PC-3 (cell line): Measurements from ENCODE around the gene CYP4B1. TPM values are rescaled to one million over a fixed set of nuclear protein-coding genes. Genes with fewer than 3 reads are reported as not detected.
"Not testable (repeated sequence)": the region's sequence is repeated elsewhere in the genome, so short reads cannot be mapped to it uniquely, and the experiment has no call there.

Source experiments
- ATAC-seq: fragments of 200-7000 bp; cut with Tn5 transposase; 2 replicates; pipeline ENCODE4 v1.9.1; 2020; ENCODE audit warnings: mild to moderate bottlenecking, moderate library complexity
- BruUV-seq: library from RNA; stranded (reverse); fragments of 400-500 nt; replicated peaks from 2 replicates; lab custom pipeline; 2021; lab: Mats Ljungman, UMichigan
- CTCF ChIA-PET: fragments of 300-600 bp; sonication (Branson Sonifier 250); formaldehyde crosslinking; loops from one replicate; lab custom pipeline; 2022; ENCODE audit warnings: antibody characterized with exemption; lab: Charles Lee
- POLR2A ChIA-PET: fragments of 300-600 bp; sonication (Branson Sonifier 250); formaldehyde crosslinking; loops from one replicate; lab custom pipeline; 2022; ENCODE audit warnings: antibody characterized with exemption; ENCODE audit not compliant: unreplicated experiment; lab: Charles Lee
- DNase-seq: peaks from one replicate; pipeline ENCODE4 v3.0.0-alpha.2; 2015
- H2AFZ ChIP-seq: fragments of 300-600 bp; sonication (generic); 2 replicates; pipeline ENCODE4 v1.6.0; 2016; ENCODE audit warnings: antibody characterized with exemption, low read length
- H3F3A ChIP-seq: fragments of 300-600 bp; sonication (generic); one replicate; pipeline ENCODE4 v1.6.0; 2017; ENCODE audit warnings: antibody characterized with exemption, low read length, control low read depth, mild to moderate bottlenecking; ENCODE audit not compliant: unreplicated experiment
- H3K27ac ChIP-seq: fragments of 300-600 bp; sonication (generic); 2 replicates; pipeline ENCODE4 v1.5.1; 2016; ENCODE audit warnings: mild to moderate bottlenecking, low read length
- H3K27me3 ChIP-seq: fragments of 300-600 bp; sonication (generic); 2 replicates; pipeline ENCODE4 v1.6.1; 2016; ENCODE audit warnings: low read length, mixed read lengths
- H3K36me3 ChIP-seq: fragments of 300-600 bp; sonication (generic); 2 replicates; pipeline ENCODE4 v1.6.1; 2016; ENCODE audit warnings: low read depth, mixed run types, low read length, mixed read lengths
- H3K4me1 ChIP-seq: fragments of 300-600 bp; sonication (generic); 2 replicates; pipeline ENCODE4 v1.5.1; 2016; ENCODE audit warnings: low read length; ENCODE audit not compliant: insufficient read depth
- H3K4me2 ChIP-seq: fragments of 300-600 bp; sonication (generic); 2 replicates; pipeline ENCODE4 v1.6.0; 2016; ENCODE audit warnings: low read length
- H3K4me3 ChIP-seq: fragments of 300-600 bp; sonication (generic); 2 replicates; pipeline ENCODE4 v1.5.1; 2016; ENCODE audit warnings: mild to moderate bottlenecking, low read length, mixed read lengths
- H3K79me2 ChIP-seq: fragments of 300-600 bp; sonication (generic); 2 replicates; pipeline ENCODE4 v1.6.1; 2017; ENCODE audit warnings: low read length, mixed read lengths
- H3K9ac ChIP-seq: fragments of 300-600 bp; sonication (generic); 2 replicates; pipeline ENCODE4 v1.6.0; 2016; ENCODE audit warnings: mild to moderate bottlenecking, low read length
- H3K9me2 ChIP-seq: fragments of 300-600 bp; sonication (generic); replicated peaks from 2 replicates; pipeline ENCODE4 v1.6.1; 2016; ENCODE audit warnings: mixed run types, low read length, mixed read lengths
- H3K9me3 ChIP-seq: fragments of 300-600 bp; sonication (generic); 2 replicates; pipeline ENCODE4 v1.6.1; 2016; ENCODE audit warnings: low read length, mixed read lengths
- H4K20me1 ChIP-seq: fragments of 300-600 bp; sonication (generic); 2 replicates; pipeline ENCODE4 v1.6.1; 2016; ENCODE audit warnings: low read length, mixed read lengths
- CTCF ChIP-seq: fragments of 300-600 bp; sonication (generic); conservative IDR thresholded peaks from 2 replicates; pipeline ENCODE4 v1.5.1; 2017; ENCODE audit warnings: antibody characterized with exemption, low read depth, mild to moderate bottlenecking, low read length
- EZH2 ChIP-seq: fragments of 300-600 bp; sonication (generic); IDR thresholded peaks from one replicate; pipeline ENCODE4 v1.6.1; 2017; ENCODE audit warnings: antibody characterized with exemption, mild to moderate bottlenecking, low read length; ENCODE audit not compliant: unreplicated experiment
- EZH2phosphoT487 ChIP-seq: fragments of 300-600 bp; sonication (generic); IDR thresholded peaks from 2 replicates; pipeline ENCODE4 v1.6.1; 2018; ENCODE audit warnings: mild to moderate bottlenecking, antibody characterized with exemption, low read length, borderline replicate concordance
- intact Hi-C: fragments of 100-400 bp; cut with micrococcal nuclease; formaldehyde crosslinking; loops from 2 replicates; pipeline ENCODE4 v1.9.0; 2023
- total RNA-seq: library from RNA; depleted of rRNA; stranded (reverse); fragments of >200 nt; gene quantifications from 2 replicates; pipeline ENCODE4 v1.2.3, GENCODE V29; 2014

Gene CYP4B1
- total RNA-seq, 1 experiment from 2014 or later = not detected

GRCh38 chr1:46822248-46822826, 23.5 kb downstream of the CYP4B1 start:
- Histone ChIP-seq H4K20me1 (no peaks in the 10 kb centered on the region), H3K4me2 (peak overlapping the region; percentile 49; the same call in 1 of the 2 replicates), H3K9me3 (no peaks in the 10 kb centered on the region), H3F3A (no peaks in the 10 kb centered on the region), H3K4me1 (no peaks in the 10 kb centered on the region), H3K9ac (no peak overlapping the region), H3K27ac (no peak overlapping the region), H3K9me2 (no peaks in the 10 kb centered on the region), H3K4me3 (no peak overlapping the region), H3K36me3 (no peaks in the 10 kb centered on the region), H3K79me2 (no peaks in the 10 kb centered on the region), H3K27me3 (no peaks in the 10 kb centered on the region), H2AFZ (no peak overlapping the region; the same call in 1 of the 2 replicates)
- TF ChIP-seq EZH2 (no peak), EZH2phosphoT487 (no peak), CTCF (no peak)
- POLR2A ChIA-PET = no interaction called here
- intact Hi-C loops = no loop called here
- CTCF ChIA-PET = no interaction called here
- no TSS peak for BruUV-seq
- ATAC-seq = no peak
- no peak for DNase-seq

GRCh38 chr1:46823151-46823550, 24.3 kb downstream of the CYP4B1 start:
- Histone ChIP-seq H2AFZ (peak overlapping the region; percentile 48), H3K27ac (no peak overlapping the region), H3F3A (no peaks in the 10 kb centered on the region), H3K9me3 (no peaks in the 10 kb centered on the region), H3K4me3 (peak overlapping the region; percentile 32; the same call in 1 of the 2 replicates), H3K79me2 (no peaks in the 10 kb centered on the region), H3K4me2 (peak overlapping the region; percentile 49; the same call in 1 of the 2 replicates), H3K4me1 (no peaks in the 10 kb centered on the region), H3K27me3 (no peaks in the 10 kb centered on the region), H3K9ac (no peak overlapping the region), H4K20me1 (no peaks in the 10 kb centered on the region), H3K9me2 (no peaks in the 10 kb centered on the region), H3K36me3 (no peaks in the 10 kb centered on the region)
- CTCF ChIA-PET = no interaction called here
- intact Hi-C loops = no loop called here
- ATAC-seq (no peak), DNase-seq (no peak)
- POLR2A ChIA-PET = no interaction called here
- TF ChIP-seq EZH2phosphoT487 = no peak
- no peak for TF ChIP-seq EZH2
- TF ChIP-seq CTCF = no peak
- BruUV-seq = no TSS peak

- H3K79me2 ChIP-seq, H3K9ac ChIP-seq, POLR2A ChIA-PET, H3K4me3 ChIP-seq, H3K36me3 ChIP-seq, H3K9me3 ChIP-seq, H4K20me1 ChIP-seq, H3K4me1 ChIP-seq, H3K4me2 ChIP-seq, H2AFZ ChIP-seq, DNase-seq, H3F3A ChIP-seq, H3K27ac ChIP-seq, CTCF ChIA-PET, H3K9me2 ChIP-seq, H3K27me3 ChIP-seq, intact Hi-C loops, ATAC-seq, BruUV-seq: not testable (repeated sequence)
Measured at GRCh38 chr1:46826892-46827291, 28.0 kb downstream of the CYP4B1 start.
